Panc1 (cell line): ENCODE data around the gene OR7C1.
"Not testable (repeated sequence)": the region's sequence is repeated elsewhere in the genome, so short reads cannot be mapped to it uniquely, and the experiment has no call there.

Experiments used
- POLR2AphosphoS5 ChIP-seq: IDR thresholded peaks from 2 replicates; pipeline ENCODE4 v1.6.1; 2012; ENCODE audit warnings: mild to moderate bottlenecking, low read depth, low read length, moderate library complexity
- TCF7L2 ChIP-seq: IDR thresholded peaks from 2 replicates; pipeline ENCODE4 v1.6.1; 2011; ENCODE audit warnings: mild to moderate bottlenecking, low read depth, low read length, inconsistent platforms
- TF ChIP-seq, protein P1 (sequence below): fragments of 450-650 bp; IDR thresholded peaks from 2 replicates; pipeline ENCODE4 v1.5.1; 2017; ENCODE audit warnings: mild to moderate bottlenecking

DNA sequence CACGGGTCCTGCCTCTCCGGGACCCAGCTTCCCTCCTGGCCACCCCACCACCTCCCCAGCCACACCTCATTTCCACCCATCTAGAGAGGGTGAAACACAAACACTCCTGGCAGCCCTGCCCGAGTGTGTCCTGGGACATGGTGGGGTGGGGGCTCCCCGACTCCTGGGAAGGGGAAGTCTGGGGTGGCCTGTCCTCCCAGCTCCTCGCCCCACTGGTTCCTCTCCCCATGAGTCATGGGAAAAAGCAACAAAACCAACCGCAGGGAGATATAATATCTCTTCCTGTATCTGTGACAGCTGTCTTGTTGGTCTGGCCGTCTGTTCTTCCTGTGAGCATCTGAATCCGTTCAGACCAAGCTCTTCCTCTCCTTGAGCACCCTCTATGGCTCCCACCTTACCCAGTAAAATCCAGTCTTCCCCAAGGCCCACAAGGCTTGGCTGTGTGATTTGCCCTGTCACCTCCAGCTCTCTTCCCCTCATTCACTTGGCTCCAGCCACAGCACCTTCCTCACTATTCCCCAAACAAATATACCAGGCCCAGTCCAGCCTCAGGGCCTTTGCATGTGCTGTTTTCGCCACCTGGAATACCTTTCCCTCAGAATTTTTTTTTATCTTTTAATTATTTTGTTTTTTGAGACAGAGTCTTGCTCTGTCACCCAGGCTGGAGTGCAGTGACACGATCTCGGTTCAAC, 49.7 kb downstream of the OR7C1 start:
- TF ChIP-seq, protein P1, sequence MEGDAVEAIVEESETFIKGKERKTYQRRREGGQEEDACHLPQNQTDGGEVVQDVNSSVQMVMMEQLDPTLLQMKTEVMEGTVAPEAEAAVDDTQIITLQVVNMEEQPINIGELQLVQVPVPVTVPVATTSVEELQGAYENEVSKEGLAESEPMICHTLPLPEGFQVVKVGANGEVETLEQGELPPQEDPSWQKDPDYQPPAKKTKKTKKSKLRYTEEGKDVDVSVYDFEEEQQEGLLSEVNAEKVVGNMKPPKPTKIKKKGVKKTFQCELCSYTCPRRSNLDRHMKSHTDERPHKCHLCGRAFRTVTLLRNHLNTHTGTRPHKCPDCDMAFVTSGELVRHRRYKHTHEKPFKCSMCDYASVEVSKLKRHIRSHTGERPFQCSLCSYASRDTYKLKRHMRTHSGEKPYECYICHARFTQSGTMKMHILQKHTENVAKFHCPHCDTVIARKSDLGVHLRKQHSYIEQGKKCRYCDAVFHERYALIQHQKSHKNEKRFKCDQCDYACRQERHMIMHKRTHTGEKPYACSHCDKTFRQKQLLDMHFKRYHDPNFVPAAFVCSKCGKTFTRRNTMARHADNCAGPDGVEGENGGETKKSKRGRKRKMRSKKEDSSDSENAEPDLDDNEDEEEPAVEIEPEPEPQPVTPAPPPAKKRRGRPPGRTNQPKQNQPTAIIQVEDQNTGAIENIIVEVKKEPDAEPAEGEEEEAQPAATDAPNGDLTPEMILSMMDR, result not testable (repeated sequence)
- TF ChIP-seq POLR2AphosphoS5, TCF7L2: not testable (repeated sequence)
